K562 (cell line): ENCODE data around the gene SMARCC1. TPM values are rescaled to one million over a fixed set of nuclear protein-coding genes. Genes with fewer than 3 reads are reported as not detected.

Experiments
- CHD7 ChIP-seq: fragments of 200-600 bp; sonication (generic); IDR thresholded peaks from one replicate; pipeline ENCODE4 v1.6.1; 2012; ENCODE audit warnings: mild to moderate bottlenecking, low read depth, low read length, inconsistent platforms
- HDAC8 ChIP-seq: fragments of 450-650 bp; IDR thresholded peaks from 2 replicates; pipeline ENCODE4 v1.6.1; 2016; ENCODE audit warnings: mild to moderate bottlenecking, missing genetic modification characterization, moderate library complexity, missing compliant biosample characterization
- KLF10 ChIP-seq: fragments of 250-450 bp; sonication (Bioruptor Pico); IDR thresholded peaks from 2 replicates; pipeline ENCODE4 v1.6.1; 2021; ENCODE audit warnings: matching md5 sums
- SRF ChIP-seq, 2 experiments: fragments of 250-450, 450-650 bp in 1 of 2; sonication (Bioruptor Pico) in 1 of 2; sonication (generic) in 1 of 2; formaldehyde crosslinking; IDR thresholded peaks; 2 replicates each; pipeline versions ENCODE4 v1.5.0 to v1.5.1; 2020 to 2022; ENCODE audit warnings: mild to moderate bottlenecking in 1 of 2, missing genetic modification reagents in 1 of 2
- ZNF316 ChIP-seq: fragments of 450-650 bp; IDR thresholded peaks from 2 replicates; pipeline ENCODE4 v1.6.1; 2016
- ZNF408 ChIP-seq: fragments of 250-450 bp; sonication (Bioruptor Pico); IDR thresholded peaks from 2 replicates; pipeline ENCODE4 v1.4.0; 2020; ENCODE audit warnings: low read depth, mild to moderate bottlenecking, moderate library complexity
- polyA plus RNA-seq, 8 experiments: library from polyadenylated mRNA; depleted of rRNA in 4 of 8; stranded (reverse) in 5 of 8; unstranded in 3 of 8; fragments of >200 nt; fragmentation: Nextera tagmentation in 2 of 8; fragmentation: Illumina TruSeq in 1 of 8; extraction: Ambion mirVana in 2 of 8; extraction: Trizol in 1 of 8; gene quantifications; 2 replicates each; pipeline versions ENCODE4 v1.2.1 to v1.2.3, GENCODE V29; 2011 to 2014; ENCODE audit warnings: inconsistent platforms in 1 of 8, missing spikeins in 1 of 8
- total RNA-seq, 7 experiments: library from RNA; depleted of rRNA in 6 of 7; stranded (reverse); fragments of >200 nt in 6 of 7; fragmentation: Illumina TruSeq in 2 of 7; extraction: Trizol in 2 of 7; gene quantifications; 2 replicates each; pipeline versions ENCODE4 v1.2.1 to v1.2.3, GENCODE V29; 2011 to 2021; ENCODE audit warnings: low replicate concordance in 1 of 7

SMARCC1 gene
- total and polyA plus RNA-seq, 9 of the 15 experiments (the other 6 are each of a cell fraction or from before 2014, with no cell fraction given), result 20.7 to 199 (median 66.0) TPM

- no peak for TF ChIP-seq CHD7
- TF ChIP-seq ZNF316, result peak; percentile 51
- TF ChIP-seq SRF (CRISPR knock-in tag; IDR thresholded peaks at IDR 0.05), result no peak
- no peak for TF ChIP-seq KLF10
- no peak for TF ChIP-seq HDAC8 (tag)
- TF ChIP-seq ZNF408, result no peak
Observed at GRCh38 chr3:47581835-47582234, 199.9 kb downstream of the SMARCC1 start (continued).
